SIG-M5 treated with dmso at 0.1 percent for 504 hours (cell line): ENCODE data around the gene SYT4.
"Not testable (repeated sequence)": the region's sequence is repeated elsewhere in the genome, so short reads cannot be mapped to it uniquely, and the experiment has no call there.

ENCODE experiments used
- DNase-seq: peaks from one replicate; lab custom pipeline; 2025; ENCODE audit not compliant: unreplicated experiment; lab: John Stamatoyannopoulos, UW

SYT4 gene

GRCh38 chr18:43277164-43277600 is at the start of gene SYT4:
TSS of gene SYT4 (minus strand) at chr18:43277490. CDS start at chr18:43277281, 209 bp downstream.
- no peak for DNase-seq

GRCh38 chr18:43322132-43322531 is 44.8 kb upstream of the SYT4 start:
- no peak for DNase-seq

GRCh38 chr18:43314941-43315340 is 37.7 kb upstream of the SYT4 start:
- no peak for DNase-seq

- DNase-seq, result no peak
These were observed 35.6 kb upstream of the SYT4 start for GRCh38 chr18:43312891-43313290.

GRCh38 chr18:43310239-43310638 is 32.9 kb upstream of the SYT4 start:
- no peak for DNase-seq

GRCh38 chr18:43303376-43303775 is 26.1 kb upstream of the SYT4 start:
- DNase-seq, result no peak

- not testable (repeated sequence) for DNase-seq
These were observed 8.9 kb upstream of the SYT4 start for GRCh38 chr18:43286187-43286586.

- no peak for DNase-seq
These were observed 6.0 kb upstream of the SYT4 start for GRCh38 chr18:43283299-43283698.

GRCh38 chr18:43279015-43279744 is 1.9 kb upstream of the SYT4 start:
- DNase-seq, result peak; percentile 3

- DNase-seq, result no peak
These were observed 1.1 kb upstream of the SYT4 start for GRCh38 chr18:43278355-43278754.

- DNase-seq, result no peak
These were observed 799 bp downstream of the SYT4 start for GRCh38 chr18:43276491-43276890.

GRCh38 chr18:43275546-43275945 is 1.7 kb downstream of the SYT4 start:
- no peak for DNase-seq

GRCh38 chr18:43274526-43274925 is 2.8 kb downstream of the SYT4 start:
- DNase-seq, result no peak

GRCh38 chr18:43271593-43272432 is 5.5 kb downstream of the SYT4 start:
- DNase-seq, result peak; percentile 36

GRCh38 chr18:43267818-43268217 is 9.5 kb downstream of the SYT4 start:
- DNase-seq, result no peak

- DNase-seq, result no peak
These were observed 11.8 kb downstream of the SYT4 start for GRCh38 chr18:43265465-43265864.

GRCh38 chr18:43248610-43249249 is 28.6 kb downstream of the SYT4 start:
- DNase-seq, result no peak

- no peak for DNase-seq
These were observed 29.3 kb downstream of the SYT4 start for GRCh38 chr18:43247944-43248343.

- DNase-seq, result no peak
These were observed 38.9 kb downstream of the SYT4 start for GRCh38 chr18:43238429-43238828.

GRCh38 chr18:43236921-43237320 is 40.4 kb downstream of the SYT4 start:
- no peak for DNase-seq

- DNase-seq, result no peak
These were observed 42.4 kb downstream of the SYT4 start for GRCh38 chr18:43234889-43235288.

GRCh38 chr18:43222501-43222900 is 54.8 kb downstream of the SYT4 start:
- no peak for DNase-seq
